ENCODE results near the gene HOXD10.

HOXD10 gene

GRCh38 chr2:176072951-176073904 lies 43.4 kb upstream of the HOXD10 start:
- no peak for TF ChIP-seq CTCF (IDR thresholded peaks at IDR 0.05; ENCODE audit: low read depth, low read length)
- no peak overlapping the region for H3K4me3 ChIP-seq (replicated peaks in 1 of 2; ENCODE audit: low read depth in 2 of 2, low read length in 2 of 2)
- no peak for DNase-seq (ENCODE audit: low read depth in 2 of 2)

- no peak for DNase-seq (ENCODE audit: low read depth in 2 of 2)
- H3K4me3 ChIP-seq (replicated peaks in 1 of 2; ENCODE audit: low read depth in 2 of 2, low read length in 2 of 2): no peak overlapping the region
- TF ChIP-seq CTCF (IDR thresholded peaks at IDR 0.05; ENCODE audit: low read depth, low read length): no peak
Observed at GRCh38 chr2:176074919-176075425, 41.6 kb upstream of the HOXD10 start.

GRCh38 chr2:176075481-176075880 lies 41.1 kb upstream of the HOXD10 start:
- TF ChIP-seq CTCF (IDR thresholded peaks at IDR 0.05; ENCODE audit: low read depth, low read length): no peak
- DNase-seq (ENCODE audit: low read depth in 2 of 2): no peak
- H3K4me3 ChIP-seq (replicated peaks in 1 of 2; ENCODE audit: low read depth in 2 of 2, low read length in 2 of 2): no peak overlapping the region

DNA sequence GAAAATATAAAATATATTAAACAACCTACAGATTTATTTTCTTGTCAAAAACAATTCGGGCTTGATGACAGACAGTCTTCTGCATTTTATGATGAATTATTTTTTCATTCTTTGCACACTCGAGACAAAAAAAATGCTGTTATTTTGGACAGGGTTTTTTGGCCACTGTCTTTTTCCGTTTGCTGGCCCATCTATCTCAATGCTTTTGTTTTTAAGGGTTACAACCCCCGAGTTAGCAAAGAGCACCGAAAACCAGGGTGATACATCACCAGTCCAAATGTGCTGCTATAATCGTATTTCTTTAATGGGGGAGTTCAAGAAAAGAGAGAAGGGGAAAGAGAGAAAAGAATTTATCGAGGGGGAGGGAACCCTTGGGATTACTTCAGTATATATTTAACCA lies 40.5 kb upstream of the HOXD10 start:
- no peak overlapping the region for H3K4me3 ChIP-seq (replicated peaks in 1 of 2; ENCODE audit: low read depth in 2 of 2, low read length in 2 of 2)
- TF ChIP-seq CTCF (IDR thresholded peaks at IDR 0.05; ENCODE audit: low read depth, low read length): no peak
- DNase-seq (ENCODE audit: low read depth in 2 of 2): no peak

GRCh38 chr2:176076796-176077195 lies 39.8 kb upstream of the HOXD10 start:
- DNase-seq (ENCODE audit: low read depth in 2 of 2): no peak
- TF ChIP-seq CTCF (IDR thresholded peaks at IDR 0.05; ENCODE audit: low read depth, low read length): no peak

DNA sequence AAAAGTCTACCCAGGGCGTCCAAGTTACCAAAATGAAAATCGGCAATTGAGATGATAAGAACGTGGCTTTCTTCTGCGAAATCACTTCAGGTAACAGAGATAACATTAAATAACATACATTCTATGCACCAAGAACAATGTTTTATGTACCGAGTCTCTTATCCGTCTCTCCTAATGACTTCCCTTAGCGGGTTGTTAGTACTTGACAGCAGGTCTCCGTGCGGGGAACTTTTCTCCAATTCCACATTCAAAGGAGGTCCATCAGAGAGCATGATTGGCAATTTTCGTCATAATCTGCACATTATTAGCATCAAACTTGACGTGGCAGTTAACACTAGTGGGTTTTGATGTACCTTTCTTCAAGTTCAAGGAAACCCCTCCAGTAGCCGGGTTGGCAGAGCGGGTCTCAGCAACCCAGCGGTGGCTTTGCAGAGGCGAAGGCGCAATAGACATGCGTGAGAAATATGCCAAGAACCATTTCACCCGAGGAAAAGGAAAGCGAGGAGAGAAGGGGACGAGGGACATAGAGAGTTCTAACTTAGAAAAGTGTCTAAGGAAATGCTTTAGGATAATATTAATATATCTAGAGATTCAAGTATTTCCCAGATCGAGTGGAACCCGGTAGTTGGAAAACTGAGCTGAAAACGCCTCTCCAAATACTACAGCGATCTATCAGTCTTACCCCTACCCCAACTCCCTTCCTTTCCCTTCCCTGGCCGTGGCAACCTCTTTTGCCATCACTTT lies 37.9 kb upstream of the HOXD10 start:
- DNase-seq (ENCODE audit: low read depth in 2 of 2): no peak
- no peak overlapping the region for H3K4me3 ChIP-seq (replicated peaks in 1 of 2; ENCODE audit: low read depth in 2 of 2, low read length in 2 of 2)
- no peak for TF ChIP-seq CTCF (IDR thresholded peaks at IDR 0.05; ENCODE audit: low read depth, low read length)

More at GRCh38 chr2:176076796-176077195, 39.8 kb upstream of the HOXD10 start:
- H3K4me3 ChIP-seq (replicated peaks in 1 of 2; ENCODE audit: low read depth in 2 of 2, low read length in 2 of 2): no peak overlapping the region
